HEK293T (cell line): ENCODE results near the gene PI16.

ENCODE experiments used
- ARNT ChIP-seq: fragments of 450-650 bp; IDR thresholded peaks from 2 replicates; pipeline ENCODE4 v1.6.1; 2017; ENCODE audit warnings: mild to moderate bottlenecking
- BHLHE40 ChIP-seq: fragments of 450-650 bp; IDR thresholded peaks from 2 replicates; pipeline ENCODE4 v1.6.1; 2016; ENCODE audit warnings: mild to moderate bottlenecking, moderate library complexity, borderline replicate concordance
- ELF4 ChIP-seq: fragments of 450-650 bp; IDR thresholded peaks from 2 replicates; pipeline ENCODE4 v1.6.1; 2017; ENCODE audit warnings: antibody characterized with exemption
- FOXK2 ChIP-seq: fragments of 450-650 bp; IDR thresholded peaks from 2 replicates; pipeline ENCODE4 v1.6.1; 2016; ENCODE audit warnings: mild to moderate bottlenecking
- SP1 ChIP-seq: fragments of 450-650 bp; IDR thresholded peaks from 2 replicates; pipeline ENCODE4 v1.6.1; 2017

GRCh38 chr6:36944650-36945049 lies 9.9 kb upstream of the PI16 start:
- TF ChIP-seq FOXK2 = no peak
- TF ChIP-seq ARNT = no peak
- no peak for TF ChIP-seq SP1
- TF ChIP-seq ELF4 = no peak
- TF ChIP-seq BHLHE40 = no peak
